Astrocyte of the spinal cord (primary cell): ENCODE results near the gene PRKAG2.
"Not testable (repeated sequence)": the region's sequence is repeated elsewhere in the genome, so short reads cannot be mapped to it uniquely, and the experiment has no call there.

Experiments
- DNase-seq: peaks from one replicate; pipeline ENCODE4 v3.0.0; 2011; ENCODE audit warnings: low read depth, low spot score
- H3K4me3 ChIP-seq: 2 replicates; pipeline ENCODE4 v1.5.1; 2011; ENCODE audit warnings: low read depth, mild to moderate bottlenecking, low read length, moderate library complexity
- in situ Hi-C: cut with HindIII; loops from 2 replicates; pipeline ENCODE4 v1.10.0; 2017; ENCODE audit warnings: low sequenced_read_pairs
- TF ChIP-seq, protein P1 (sequence below): IDR thresholded peaks from 2 replicates; pipeline ENCODE4 v1.5.1; 2012; ENCODE audit warnings: low read depth, mild to moderate bottlenecking, low read length, inconsistent platforms

Gene PRKAG2

DNA sequence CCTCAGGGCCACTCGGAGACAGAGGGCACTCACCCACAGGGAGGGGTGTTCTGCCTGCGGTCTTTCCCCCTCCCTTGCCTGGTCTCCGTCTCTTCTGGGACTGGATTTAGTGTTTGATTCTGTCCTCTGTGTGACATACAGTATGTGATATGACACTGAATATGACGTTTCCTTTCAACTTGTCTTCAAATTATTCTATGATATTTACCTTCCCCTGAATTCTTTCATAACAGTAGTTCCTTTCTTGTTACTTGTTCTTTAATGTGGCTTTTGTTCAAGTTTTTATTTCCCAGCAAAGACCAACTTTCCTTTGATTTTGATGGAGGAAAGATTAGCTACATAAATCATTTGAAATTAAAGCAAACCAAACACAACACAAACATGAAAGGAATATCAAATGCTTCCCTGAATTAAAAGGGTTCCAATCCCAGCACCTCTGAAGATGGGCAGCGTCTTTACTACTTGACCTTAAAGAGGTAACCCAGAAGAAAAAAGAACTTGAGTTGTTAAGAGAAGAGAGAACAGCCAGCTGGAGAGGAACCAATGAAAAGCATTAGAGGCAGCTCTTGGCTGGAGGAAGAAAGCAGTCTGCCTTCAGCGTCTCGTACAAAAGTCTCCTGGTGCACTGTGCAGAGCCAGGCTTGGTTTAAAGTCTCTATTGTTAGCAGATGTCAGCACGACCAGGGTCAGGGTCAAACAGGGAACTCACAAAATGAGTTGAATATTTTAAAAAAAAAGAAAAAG, 338.9 kb downstream of the PRKAG2 start:
- H3K4me3 ChIP-seq = no peak overlapping the region
- DNase-seq = peak; percentile 39
- TF ChIP-seq, protein P1, sequence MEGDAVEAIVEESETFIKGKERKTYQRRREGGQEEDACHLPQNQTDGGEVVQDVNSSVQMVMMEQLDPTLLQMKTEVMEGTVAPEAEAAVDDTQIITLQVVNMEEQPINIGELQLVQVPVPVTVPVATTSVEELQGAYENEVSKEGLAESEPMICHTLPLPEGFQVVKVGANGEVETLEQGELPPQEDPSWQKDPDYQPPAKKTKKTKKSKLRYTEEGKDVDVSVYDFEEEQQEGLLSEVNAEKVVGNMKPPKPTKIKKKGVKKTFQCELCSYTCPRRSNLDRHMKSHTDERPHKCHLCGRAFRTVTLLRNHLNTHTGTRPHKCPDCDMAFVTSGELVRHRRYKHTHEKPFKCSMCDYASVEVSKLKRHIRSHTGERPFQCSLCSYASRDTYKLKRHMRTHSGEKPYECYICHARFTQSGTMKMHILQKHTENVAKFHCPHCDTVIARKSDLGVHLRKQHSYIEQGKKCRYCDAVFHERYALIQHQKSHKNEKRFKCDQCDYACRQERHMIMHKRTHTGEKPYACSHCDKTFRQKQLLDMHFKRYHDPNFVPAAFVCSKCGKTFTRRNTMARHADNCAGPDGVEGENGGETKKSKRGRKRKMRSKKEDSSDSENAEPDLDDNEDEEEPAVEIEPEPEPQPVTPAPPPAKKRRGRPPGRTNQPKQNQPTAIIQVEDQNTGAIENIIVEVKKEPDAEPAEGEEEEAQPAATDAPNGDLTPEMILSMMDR = no peak
- in situ Hi-C loops = no loop called here

GRCh38 chr7:151536178-151536577, 340.7 kb downstream of the PRKAG2 start:
- H3K4me3 ChIP-seq, DNase-seq, in situ Hi-C loops: not testable (repeated sequence)

GRCh38 chr7:151529842-151530241, 347.1 kb downstream of the PRKAG2 start:
- TF ChIP-seq, protein P1 = no peak
- in situ Hi-C loops = no loop called here
- no peak overlapping the region for H3K4me3 ChIP-seq
- no peak for DNase-seq

GRCh38 chr7:151524845-151525244, 352.1 kb downstream of the PRKAG2 start:
- no peak overlapping the region for H3K4me3 ChIP-seq
- in situ Hi-C loops = no loop called here
- TF ChIP-seq, protein P1 = no peak
- DNase-seq = no peak

DNA sequence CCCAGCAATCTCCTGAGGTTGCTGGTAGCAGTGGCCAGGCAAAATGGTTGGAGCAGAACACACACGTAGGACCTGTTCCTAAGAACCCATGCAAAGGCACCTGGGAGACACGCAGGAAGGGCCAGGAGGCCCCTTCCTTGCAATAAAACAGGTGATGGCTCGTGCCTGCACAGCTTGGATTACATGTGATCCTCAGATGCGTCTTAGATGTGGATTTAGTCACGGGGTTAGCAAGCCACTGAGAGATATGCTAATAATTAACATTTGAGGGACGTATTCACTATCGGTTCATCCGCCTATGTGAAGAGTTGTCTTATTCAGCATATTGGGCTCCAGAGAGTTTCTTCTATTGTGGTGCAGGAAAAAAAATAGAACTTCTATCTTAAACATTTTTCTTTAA, 352.6 kb downstream of the PRKAG2 start:
- TF ChIP-seq, protein P1 = no peak
- in situ Hi-C loops = no loop called here

DNA sequence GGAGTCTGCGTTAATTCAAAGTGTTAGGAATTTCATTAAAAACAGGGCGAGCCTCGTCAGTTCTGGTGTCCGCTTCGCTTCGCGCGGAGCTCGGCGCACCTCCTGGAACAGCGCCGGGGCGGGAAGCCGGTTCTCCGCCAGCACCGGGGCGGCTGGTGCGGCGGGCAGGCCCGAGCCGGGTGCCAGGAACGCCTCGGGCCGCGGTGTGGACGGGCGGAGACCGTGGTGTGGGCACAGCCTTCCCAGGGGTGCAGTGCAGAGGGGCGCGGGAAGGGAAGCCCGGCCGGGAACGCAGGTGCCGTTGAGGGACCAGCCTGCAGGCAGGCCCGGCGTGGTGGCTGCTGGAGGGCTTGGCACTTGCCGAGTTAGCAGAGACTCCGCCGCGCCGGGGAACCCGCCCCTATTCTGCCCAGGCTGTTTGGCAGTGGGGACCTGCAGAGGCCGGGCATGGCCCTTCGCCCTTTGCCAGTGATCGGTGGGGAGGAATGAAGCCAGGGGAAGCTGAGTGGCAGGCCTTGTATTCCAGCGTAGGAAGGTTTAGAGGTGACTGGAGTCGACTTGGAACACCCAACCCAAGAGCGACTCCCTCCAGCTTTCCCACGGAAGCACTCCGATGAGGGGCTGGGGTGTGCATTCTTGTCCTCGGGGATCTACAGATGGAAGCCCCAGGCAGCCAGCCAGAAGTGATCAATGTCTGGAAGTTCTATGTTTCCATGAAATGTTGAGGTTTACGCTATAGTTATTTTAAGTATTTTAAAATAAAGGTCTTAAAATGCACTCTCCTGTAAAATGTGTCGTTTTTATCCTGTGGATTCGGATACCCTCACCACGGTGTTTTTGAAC, 356.3 kb downstream of the PRKAG2 start:
- peak; percentile 16 for DNase-seq
- TF ChIP-seq, protein P1 = no peak
- H3K4me3 ChIP-seq = peak overlapping the region; percentile 49
- in situ Hi-C loops = no loop called here

More for the DNA sequence above, 352.6 kb downstream of the PRKAG2 start:
- DNase-seq = no peak
- H3K4me3 ChIP-seq = no peak overlapping the region
